ENCODE measurements around the gene SLC35G1. TPM values are rescaled to one million over a fixed set of nuclear protein-coding genes. Genes with fewer than 3 reads are reported as not detected.

SLC35G1 gene
- total RNA-seq, 1 experiment from 2014 or later = 9.4 TPM

GRCh38 chr10:93876381-93876780, 17.4 kb upstream of the SLC35G1 start:
- Histone ChIP-seq H3K27me3 (ENCODE audit: insufficient read depth, low read length) (no peaks in the 10 kb centered on the region), H3K4me1 (ENCODE audit: control insufficient read depth in 1 of 2, insufficient read depth in 2 of 2, low read length in 2 of 2) (peaks cover 0 to 4% of the 10 kb centered on the region in 2 experiments; a peak in 1 of 4 replicates), H3K9me2 (ENCODE audit: insufficient read depth) (no peaks in the 10 kb centered on the region), H2AFZ (ENCODE audit: low read depth, low read length, poor library complexity, severe bottlenecking) (no peak overlapping the region), H3K9me3 (ENCODE audit: control insufficient read depth in 1 of 2, insufficient read depth in 1 of 2, low read depth in 1 of 2, low read length in 2 of 2) (no peaks in the 10 kb centered on the region), H4K20me1 (ENCODE audit: insufficient read depth) (no peaks in the 10 kb centered on the region), H3K27ac (ENCODE audit: low read depth, low read length) (no peak overlapping the region), H3K79me2 (ENCODE audit: insufficient read depth, low read length) (no peaks in the 10 kb centered on the region), H3K36me3 (ENCODE audit: control insufficient read depth in 1 of 2, insufficient read depth in 2 of 2, low read length in 2 of 2) (no peaks in the 10 kb centered on the region), H3K4me3 (replicated peaks in 1 of 2; ENCODE audit: low read depth in 1 of 2, low read length in 2 of 2) (no peak overlapping the region), H3K4me2 (ENCODE audit: low read length) (no peak overlapping the region), H3K9ac (ENCODE audit: low read length) (no peak overlapping the region)
- RAD21 ChIA-PET (ENCODE audit: low non-redundant PET in 1 of 2, low total read pairs in 2 of 2, uncharacterized antibody in 2 of 2, unreplicated experiment in 2 of 2) = no interaction called here
- no peak for TF ChIP-seq EZH2phosphoT487 (IDR thresholded peaks at IDR 0.05; ENCODE audit: borderline replicate concordance)
- TF ChIP-seq YY1 (IDR thresholded peaks at IDR 0.05; ENCODE audit: extremely low read depth, insufficient replicate concordance, low read depth, low read length) = no peak
- TF ChIP-seq RAD21 (IDR thresholded peaks at IDR 0.05; ENCODE audit: low read depth) = no peak
- no peak for TF ChIP-seq EGR1 (IDR thresholded peaks at IDR 0.05; ENCODE audit: low read depth)
- TF ChIP-seq SIN3A (IDR thresholded peaks at IDR 0.05; ENCODE audit: low read depth) = no peak
- CTCF ChIA-PET = no interaction called here
- intact Hi-C loops (cut with micrococcal nuclease) = no loop called here
- no TSS peak for BruUV-seq (replicated peaks)
- no peak for DNase-seq (ENCODE audit: low read depth, low spot score)
- ATAC-seq = no peak
- POLR2A ChIA-PET = no interaction called here

GRCh38 chr10:93879273-93879672, 14.5 kb upstream of the SLC35G1 start:
- Histone ChIP-seq H3K79me2 (ENCODE audit: insufficient read depth, low read length) (no peaks in the 10 kb centered on the region), H3K9me2 (ENCODE audit: insufficient read depth) (no peaks in the 10 kb centered on the region), H3K9me3 (ENCODE audit: control insufficient read depth in 1 of 2, insufficient read depth in 1 of 2, low read depth in 1 of 2, low read length in 2 of 2) (no peaks in the 10 kb centered on the region), H4K20me1 (ENCODE audit: insufficient read depth) (no peaks in the 10 kb centered on the region), H3K9ac (ENCODE audit: low read length) (no peak overlapping the region), H3K4me1 (ENCODE audit: control insufficient read depth in 1 of 2, insufficient read depth in 2 of 2, low read length in 2 of 2) (no peaks in the 10 kb centered on the region), H3K36me3 (ENCODE audit: control insufficient read depth in 1 of 2, insufficient read depth in 2 of 2, low read length in 2 of 2) (no peaks in the 10 kb centered on the region), H3K27ac (ENCODE audit: low read depth, low read length) (no peak overlapping the region), H3K27me3 (ENCODE audit: insufficient read depth, low read length) (no peaks in the 10 kb centered on the region), H2AFZ (ENCODE audit: low read depth, low read length, poor library complexity, severe bottlenecking) (no peak overlapping the region), H3K4me2 (ENCODE audit: low read length) (no peak overlapping the region), H3K4me3 (replicated peaks in 1 of 2; ENCODE audit: low read depth in 1 of 2, low read length in 2 of 2) (no peak overlapping the region)
- BruUV-seq (replicated peaks) = no TSS peak
- ChIA-PET RAD21 (ENCODE audit: low non-redundant PET in 1 of 2, low total read pairs in 2 of 2, uncharacterized antibody in 2 of 2, unreplicated experiment in 2 of 2) (no interaction called here), POLR2A (no interaction called here), CTCF (no interaction called here)
- ATAC-seq (no peak), DNase-seq (ENCODE audit: low read depth, low spot score) (no peak)
- intact Hi-C loops (cut with micrococcal nuclease) = no loop called here
- TF ChIP-seq ZFX (IDR thresholded peaks at IDR 0.05) = no peak
- no peak for TF ChIP-seq SP1 (IDR thresholded peaks at IDR 0.05; ENCODE audit: low read depth)
- no peak for TF ChIP-seq REST (IDR thresholded peaks at IDR 0.05; ENCODE audit: low read depth)
- no peak for TF ChIP-seq EGR1 (IDR thresholded peaks at IDR 0.05; ENCODE audit: low read depth)
- TF ChIP-seq CBX3 (IDR thresholded peaks at IDR 0.05; ENCODE audit: low read depth) = no peak
- TF ChIP-seq JUND (IDR thresholded peaks at IDR 0.05) = no peak
- no peak for TF ChIP-seq POLR2A (IDR thresholded peaks at IDR 0.05; ENCODE audit: borderline replicate concordance, extremely low read depth, insufficient read depth, insufficient read length)
- TF ChIP-seq CTCF (IDR thresholded peaks at IDR 0.05 in 2 of 3, conservative IDR thresholded peaks at IDR 0.05 in 1 of 3; ENCODE audit: borderline replicate concordance in 1 of 3, insufficient read depth in 1 of 3, low read depth in 2 of 3, low read length in 2 of 3) = no peak
- no peak for TF ChIP-seq MAX (IDR thresholded peaks at IDR 0.05)
- no peak for TF ChIP-seq YY1 (IDR thresholded peaks at IDR 0.05; ENCODE audit: extremely low read depth, insufficient replicate concordance, low read depth, low read length)
- no peak for TF ChIP-seq SRF (IDR thresholded peaks at IDR 0.05; ENCODE audit: low read depth)
- no peak for TF ChIP-seq CEBPB (IDR thresholded peaks at IDR 0.05; ENCODE audit: low read depth)
- TF ChIP-seq RAD21 (IDR thresholded peaks at IDR 0.05; ENCODE audit: low read depth) = no peak
